AG04449 (cell line): ENCODE data around the gene ERICH4.

Source experiments
- CTCF ChIA-PET: fragments of 350-600 bp; formaldehyde crosslinking; extraction: SDS; loops from one replicate; lab custom pipeline; 2021; ENCODE audit warnings: antibody characterized with exemption; lab: Yijun Ruan, JAX
- POLR2A ChIA-PET: fragments of 400-600, 350-600 bp; formaldehyde crosslinking; extraction: SDS; loops from one replicate; lab custom pipeline; 2020; ENCODE audit warnings: antibody characterized with exemption, inconsistent platforms; lab: Yijun Ruan, JAX
- DNase-seq: peaks from one replicate; pipeline ENCODE4 v3.0.0-alpha.2; 2010; ENCODE audit warnings: low read depth, low spot score
- H3K4me3 ChIP-seq: 2 replicates; pipeline ENCODE4 v1.5.1; 2011; ENCODE audit warnings: low read depth, mild to moderate bottlenecking, control low read depth, low read length
- TF ChIP-seq, protein P1 (sequence below): IDR thresholded peaks from one replicate; pipeline ENCODE4 v1.5.1; 2011; ENCODE audit warnings: mild to moderate bottlenecking, moderate library complexity, low read length, control low read depth, inconsistent platforms; ENCODE audit not compliant: insufficient read depth; ENCODE audit errors: missing control alignments

Gene ERICH4

DNA sequence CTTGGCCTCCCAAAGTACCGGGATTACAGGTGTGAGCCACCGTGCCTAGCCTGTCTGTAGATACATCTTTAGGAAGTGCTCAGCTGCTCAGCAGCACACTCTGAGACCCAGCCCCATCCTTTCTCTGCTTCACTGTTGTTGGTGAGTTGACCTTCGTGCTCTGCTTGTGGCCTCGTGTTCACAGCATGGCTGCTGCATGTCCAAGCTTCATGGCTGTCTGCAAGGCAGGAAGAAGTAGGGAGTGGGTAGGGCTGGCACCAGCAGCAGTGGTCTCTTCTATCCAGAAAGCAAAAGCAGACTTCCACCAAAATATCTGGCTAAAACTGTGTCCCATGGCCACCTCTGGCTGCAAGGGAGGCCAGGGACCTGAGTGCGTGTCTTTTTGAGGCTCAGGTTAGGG lies 30.0 kb upstream of the ERICH4 start:
- POLR2A ChIA-PET, result no interaction called here
- TF ChIP-seq, protein P1, sequence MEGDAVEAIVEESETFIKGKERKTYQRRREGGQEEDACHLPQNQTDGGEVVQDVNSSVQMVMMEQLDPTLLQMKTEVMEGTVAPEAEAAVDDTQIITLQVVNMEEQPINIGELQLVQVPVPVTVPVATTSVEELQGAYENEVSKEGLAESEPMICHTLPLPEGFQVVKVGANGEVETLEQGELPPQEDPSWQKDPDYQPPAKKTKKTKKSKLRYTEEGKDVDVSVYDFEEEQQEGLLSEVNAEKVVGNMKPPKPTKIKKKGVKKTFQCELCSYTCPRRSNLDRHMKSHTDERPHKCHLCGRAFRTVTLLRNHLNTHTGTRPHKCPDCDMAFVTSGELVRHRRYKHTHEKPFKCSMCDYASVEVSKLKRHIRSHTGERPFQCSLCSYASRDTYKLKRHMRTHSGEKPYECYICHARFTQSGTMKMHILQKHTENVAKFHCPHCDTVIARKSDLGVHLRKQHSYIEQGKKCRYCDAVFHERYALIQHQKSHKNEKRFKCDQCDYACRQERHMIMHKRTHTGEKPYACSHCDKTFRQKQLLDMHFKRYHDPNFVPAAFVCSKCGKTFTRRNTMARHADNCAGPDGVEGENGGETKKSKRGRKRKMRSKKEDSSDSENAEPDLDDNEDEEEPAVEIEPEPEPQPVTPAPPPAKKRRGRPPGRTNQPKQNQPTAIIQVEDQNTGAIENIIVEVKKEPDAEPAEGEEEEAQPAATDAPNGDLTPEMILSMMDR, result no peak
- CTCF ChIA-PET, result no interaction called here
- no peak for DNase-seq
- H3K4me3 ChIP-seq, result no peak overlapping the region

DNA sequence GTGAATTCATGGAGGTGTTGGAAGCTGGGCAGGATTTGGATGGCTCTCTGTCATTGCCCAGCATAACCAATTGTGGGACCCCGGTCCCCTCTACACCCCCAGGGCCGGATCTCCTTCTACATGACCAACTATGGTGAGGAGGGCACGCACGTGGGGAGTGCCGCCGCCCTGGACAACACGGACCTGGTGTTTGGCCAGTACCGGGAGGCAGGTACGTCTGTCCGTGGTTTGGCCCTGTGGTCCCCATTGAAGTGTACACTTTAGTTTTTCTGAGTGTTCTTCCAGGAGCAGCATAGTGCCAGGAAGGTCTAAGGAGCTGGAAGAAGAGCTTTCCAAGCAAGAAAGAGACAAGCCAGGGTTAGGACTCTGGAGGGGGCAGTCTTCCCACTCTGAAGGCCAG lies 29.0 kb upstream of the ERICH4 start:
- TF ChIP-seq, protein P1, result no peak
- no peak for DNase-seq
- POLR2A ChIA-PET, result no interaction called here
- CTCF ChIA-PET, result no interaction called here
- H3K4me3 ChIP-seq, result no peak overlapping the region

DNA sequence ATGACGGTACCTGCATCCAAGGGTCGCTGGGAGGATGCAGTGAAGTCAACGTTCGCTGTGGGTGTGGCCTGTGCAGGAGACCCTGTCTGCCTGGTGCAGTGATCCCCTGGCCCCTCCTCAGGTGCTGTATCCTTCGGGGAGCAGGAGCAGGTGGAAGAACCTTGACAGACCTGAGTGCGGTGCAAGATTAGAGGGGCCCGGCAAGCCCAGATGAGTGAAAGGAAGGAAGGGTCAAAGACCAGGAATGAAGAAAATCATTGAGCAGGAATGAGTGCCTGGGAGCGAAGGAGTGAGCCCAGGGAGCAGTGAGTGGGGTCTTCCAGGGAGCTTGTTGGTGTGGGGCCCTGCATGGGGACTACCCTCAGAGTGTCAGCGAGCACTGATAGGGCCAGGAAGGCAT lies 28.5 kb upstream of the ERICH4 start:
- no peak overlapping the region for H3K4me3 ChIP-seq
- ChIA-PET CTCF (no interaction called here), POLR2A (no interaction called here)
- TF ChIP-seq, protein P1, result no peak
- no peak for DNase-seq

DNA sequence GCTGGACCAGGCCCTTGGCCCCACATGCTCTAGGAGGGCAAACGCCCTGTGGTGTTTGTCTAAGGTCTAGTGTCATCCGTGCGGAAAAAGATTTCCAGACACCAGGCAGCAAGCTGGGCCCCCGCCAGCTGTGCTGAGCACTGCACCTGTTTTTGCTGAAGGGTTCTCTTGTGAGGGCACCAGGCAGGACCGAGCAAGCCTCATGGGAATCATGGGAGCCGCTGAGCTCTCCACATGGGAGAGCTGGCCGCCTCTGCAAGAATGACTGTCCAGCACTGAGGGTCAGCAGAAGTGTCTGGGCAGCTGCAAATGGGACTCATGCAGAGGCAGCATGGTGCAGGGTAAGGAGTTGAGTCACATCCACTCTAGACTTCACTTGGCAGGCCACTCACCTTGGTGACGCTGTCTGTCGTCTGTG lies 27.8 kb upstream of the ERICH4 start:
- POLR2A ChIA-PET, result no interaction called here
- no peak for DNase-seq
- H3K4me3 ChIP-seq, result no peak overlapping the region
- CTCF ChIA-PET, result no interaction called here
- TF ChIP-seq, protein P1, result no peak

DNA sequence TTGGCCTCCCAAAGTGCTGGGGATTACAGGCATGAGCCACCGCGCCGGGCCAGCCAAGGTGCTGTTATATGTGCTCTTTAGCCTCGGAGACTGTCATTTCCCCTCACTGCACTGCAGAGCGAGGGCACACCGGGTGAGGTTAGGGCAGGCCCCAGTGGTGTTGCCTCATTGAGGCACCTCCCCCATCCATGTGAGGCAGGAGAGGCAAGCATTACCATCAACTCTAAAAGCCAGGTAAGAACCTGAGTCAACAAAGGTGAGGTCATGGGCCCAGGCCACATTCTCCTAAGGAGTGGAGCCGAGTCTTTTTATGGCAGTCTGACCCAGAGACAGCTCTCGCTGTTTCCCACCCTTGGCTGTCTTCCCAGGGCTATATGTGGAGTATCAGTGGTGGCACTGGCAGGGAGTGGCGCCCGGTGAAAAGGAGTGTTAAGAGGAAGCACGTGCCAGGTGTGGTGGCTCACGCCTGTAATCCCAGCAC lies 26.7 kb upstream of the ERICH4 start:
- ChIA-PET POLR2A (no interaction called here), CTCF (interaction anchor here (1.0 kb wide), 1 partner anchor 112 kb away, joined by 3 read pairs; no protein-coding TSS in a partner anchor)
- H3K4me3 ChIP-seq, result no peak overlapping the region
- DNase-seq, result no peak
- TF ChIP-seq, protein P1, result no peak

DNA sequence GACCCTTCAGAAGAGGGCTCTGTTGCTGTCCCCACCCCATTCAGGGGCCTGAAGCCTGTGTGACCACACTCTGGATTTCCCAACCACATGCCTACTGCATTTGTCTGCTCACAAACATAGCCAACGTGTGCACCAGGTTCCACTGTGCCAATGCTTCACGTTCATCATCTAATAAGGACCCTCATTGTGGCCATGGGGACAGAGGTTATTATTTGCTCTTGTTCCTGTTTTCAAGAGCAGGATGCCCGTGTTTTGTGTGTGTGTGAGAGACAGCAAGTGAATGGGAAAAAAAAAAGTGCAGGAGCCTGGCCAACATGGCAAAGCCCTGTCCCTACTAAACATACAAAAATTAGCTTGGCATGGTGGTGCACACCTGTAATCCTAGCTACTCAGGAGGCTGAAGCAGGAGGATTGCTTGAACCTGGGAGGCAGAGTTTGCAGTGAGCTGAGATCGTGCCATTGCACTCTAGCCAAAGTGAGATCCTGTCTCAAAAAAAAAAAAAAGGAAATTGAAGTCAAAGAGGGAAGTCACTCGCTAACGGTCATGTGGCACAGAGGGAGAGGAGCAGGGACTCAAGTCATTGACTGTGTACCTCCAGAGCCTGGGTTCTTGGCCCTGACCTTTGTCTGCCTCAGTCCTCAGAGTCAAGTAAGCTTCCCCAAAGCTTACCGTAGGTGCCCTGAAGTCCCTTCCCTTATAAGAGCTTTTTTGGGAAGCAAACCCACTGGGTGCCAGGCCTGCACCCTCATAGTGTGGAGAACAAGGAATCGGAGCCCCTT lies 22.7 kb upstream of the ERICH4 start:
- no peak for DNase-seq
- ChIA-PET CTCF (no interaction called here), POLR2A (no interaction called here)
- no peak overlapping the region for H3K4me3 ChIP-seq
- TF ChIP-seq, protein P1, result no peak
